ENCODE measurements around the gene CRIM1.

The CRIM1 gene

DNA sequence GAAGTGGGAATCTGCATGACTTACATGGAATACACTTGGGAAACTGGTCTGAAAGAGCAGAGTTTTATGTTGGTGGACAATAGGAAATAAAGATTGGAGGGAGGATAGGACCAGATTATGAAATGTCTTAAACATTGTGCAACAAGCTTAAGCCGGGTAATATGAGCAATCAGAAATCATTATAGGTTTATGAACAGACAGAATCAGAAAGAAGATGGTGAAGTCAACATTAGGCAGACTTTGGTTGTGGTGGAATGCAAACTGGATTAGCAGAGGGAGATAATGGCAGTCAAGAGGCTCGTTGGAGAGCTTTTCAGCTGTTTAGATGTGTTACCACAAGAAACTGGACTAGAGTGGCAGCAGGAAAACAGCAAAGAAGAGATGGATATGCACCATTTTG, 43.5 kb downstream of the CRIM1 start:
- DNase-seq (ENCODE audit: low read depth): no peak

DNA sequence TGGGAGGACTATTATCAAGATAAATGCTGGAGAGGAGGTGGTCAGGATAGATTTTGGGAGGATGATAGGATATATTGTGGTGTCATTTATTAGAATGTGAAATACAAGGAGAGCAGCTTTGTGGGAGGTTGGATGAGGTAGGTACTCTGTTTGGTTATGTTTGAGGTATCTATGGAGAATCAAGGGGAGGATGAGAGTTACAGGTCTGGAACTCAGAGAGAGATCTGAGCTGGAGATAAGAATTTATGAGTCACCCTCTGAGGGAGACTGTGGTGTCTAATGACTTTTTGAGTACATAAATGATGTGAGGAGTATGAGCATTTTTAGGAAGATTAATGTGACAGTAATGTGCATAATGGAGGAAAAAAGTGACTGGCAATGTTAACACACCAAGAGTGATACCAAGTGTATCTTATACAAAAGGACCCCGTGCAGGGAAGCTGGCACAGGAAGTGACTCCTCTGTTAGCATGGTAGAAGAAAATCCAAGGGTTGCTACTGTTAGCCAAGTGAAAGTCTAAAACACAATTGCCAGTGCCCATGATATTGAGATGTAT, 48.2 kb downstream of the CRIM1 start:
- peak; percentile 64 for DNase-seq (ENCODE audit: low read depth)

DNA sequence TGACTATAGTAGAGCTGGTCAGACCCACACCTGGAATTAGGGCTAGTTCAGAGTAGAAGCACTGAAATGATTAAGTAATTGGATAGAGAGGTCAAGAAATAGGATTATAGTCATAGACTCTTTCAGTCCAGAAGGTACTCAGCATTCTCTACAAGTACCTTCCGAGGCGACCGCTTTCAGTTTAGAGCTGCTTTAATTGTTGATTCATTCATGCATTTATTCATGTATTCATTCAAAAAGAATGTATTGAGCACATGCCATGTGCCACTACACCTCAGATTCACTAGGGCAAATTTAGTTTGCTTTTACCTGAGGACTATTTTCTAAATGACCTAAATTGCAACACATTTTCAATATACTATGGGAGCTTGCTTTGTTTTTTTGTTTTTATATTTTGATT, 48.7 kb downstream of the CRIM1 start:
- no peak for DNase-seq (ENCODE audit: low read depth)

DNA sequence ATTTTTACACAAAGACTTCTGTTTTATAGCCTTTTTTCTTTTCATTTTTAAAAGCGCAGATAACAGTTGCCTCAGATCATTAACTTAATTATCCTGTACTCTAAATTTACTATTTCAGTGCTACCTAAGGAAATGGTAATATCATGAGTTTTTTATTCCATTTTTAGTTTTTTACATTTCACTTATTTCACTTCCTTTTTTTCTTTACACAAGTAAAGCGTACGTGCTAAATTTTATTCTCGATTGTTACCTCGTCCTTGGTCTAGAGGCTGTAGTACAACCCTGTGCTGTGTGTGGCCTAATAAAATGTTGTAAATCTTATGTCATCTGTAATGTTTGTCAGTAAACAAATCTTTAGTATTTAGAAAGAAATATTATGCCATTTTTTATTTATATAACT, 49.2 kb downstream of the CRIM1 start:
- no peak for DNase-seq (ENCODE audit: low read depth)

DNA sequence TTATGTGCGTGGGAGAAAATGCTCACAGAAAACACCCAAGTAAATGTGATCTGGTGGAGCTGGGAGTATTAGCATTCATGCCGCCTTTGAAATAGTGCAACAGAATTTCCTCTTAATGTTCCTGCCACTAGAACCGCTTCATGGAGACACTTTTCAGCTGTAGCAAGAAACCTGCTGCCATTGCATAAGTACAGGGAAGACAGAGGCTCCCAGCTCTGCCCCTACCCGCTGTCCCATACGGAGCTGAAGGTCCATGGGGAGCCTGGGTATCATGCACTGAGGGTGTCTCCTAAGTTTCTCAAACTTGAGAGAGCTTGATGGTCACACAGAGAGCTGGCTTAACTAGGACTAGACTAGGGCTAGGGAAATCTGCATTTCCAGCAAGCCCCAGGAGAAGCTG, 49.6 kb downstream of the CRIM1 start:
- DNase-seq (ENCODE audit: low read depth): no peak

DNA sequence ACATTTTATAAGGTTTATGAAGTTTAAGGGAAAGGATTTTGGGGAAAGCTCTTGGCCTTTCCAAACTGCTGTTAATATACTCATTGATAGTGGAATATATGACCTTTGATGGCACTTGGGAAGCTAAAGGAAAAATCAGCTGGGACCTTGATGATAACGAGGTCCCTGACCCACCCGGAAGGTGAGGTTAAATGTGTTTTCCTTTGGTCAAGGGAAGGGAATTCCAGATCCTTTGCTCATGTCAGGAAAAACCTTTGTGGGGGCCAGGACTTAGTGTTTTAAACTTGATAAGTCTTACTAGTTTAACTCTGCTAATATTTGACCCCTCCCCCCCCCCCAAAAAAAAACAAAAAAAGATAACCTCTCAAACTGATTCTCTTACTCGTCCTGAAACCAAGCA, 50.7 kb downstream of the CRIM1 start:
- DNase-seq (ENCODE audit: low read depth): no peak

DNA sequence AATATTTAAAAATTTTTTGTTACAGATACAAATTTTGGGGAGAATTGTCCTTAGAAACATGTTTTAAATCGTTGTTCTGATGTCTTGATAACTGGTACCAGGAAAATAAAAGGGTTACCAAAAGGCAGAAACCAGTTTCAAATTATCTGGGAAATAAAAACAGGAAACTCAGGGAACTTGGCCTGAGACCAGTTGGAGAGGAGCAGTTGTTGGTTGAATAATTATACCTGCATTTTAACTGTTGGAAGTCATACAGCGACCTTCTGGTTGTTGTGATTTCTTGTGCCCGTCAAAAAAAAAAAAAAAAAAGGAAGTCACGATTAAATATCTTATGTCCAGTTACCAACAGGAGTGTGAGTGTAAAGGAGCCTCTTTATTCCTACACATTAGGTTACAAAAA, 51.8 kb downstream of the CRIM1 start:
- DNase-seq (ENCODE audit: low read depth): no peak

DNA sequence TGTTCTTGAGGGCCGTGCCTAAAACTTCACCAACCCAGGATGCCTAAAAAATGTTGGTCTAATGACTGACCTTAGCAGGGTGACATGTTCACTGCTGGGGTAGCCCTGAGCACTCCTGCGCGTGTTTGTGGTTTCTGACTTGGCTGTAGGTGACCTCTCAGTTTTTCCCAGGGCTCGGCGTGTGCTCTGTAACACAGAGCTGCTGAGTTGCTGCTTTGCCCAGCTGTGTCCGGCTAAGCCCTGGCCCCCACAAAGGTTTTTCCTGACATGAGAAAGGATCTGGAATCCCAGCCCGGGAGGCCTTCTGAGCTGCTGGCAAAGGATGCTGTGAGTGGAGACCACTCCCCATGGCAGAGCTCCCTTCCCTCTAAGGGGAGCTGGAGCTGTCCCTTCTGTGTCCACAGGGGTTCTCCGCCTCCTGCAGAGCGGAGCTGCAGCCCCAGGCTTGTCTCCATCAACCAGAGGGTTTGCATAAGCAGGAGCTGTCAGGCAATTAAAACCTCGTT, 52.7 kb downstream of the CRIM1 start:
- DNase-seq (ENCODE audit: low read depth): no peak

DNA sequence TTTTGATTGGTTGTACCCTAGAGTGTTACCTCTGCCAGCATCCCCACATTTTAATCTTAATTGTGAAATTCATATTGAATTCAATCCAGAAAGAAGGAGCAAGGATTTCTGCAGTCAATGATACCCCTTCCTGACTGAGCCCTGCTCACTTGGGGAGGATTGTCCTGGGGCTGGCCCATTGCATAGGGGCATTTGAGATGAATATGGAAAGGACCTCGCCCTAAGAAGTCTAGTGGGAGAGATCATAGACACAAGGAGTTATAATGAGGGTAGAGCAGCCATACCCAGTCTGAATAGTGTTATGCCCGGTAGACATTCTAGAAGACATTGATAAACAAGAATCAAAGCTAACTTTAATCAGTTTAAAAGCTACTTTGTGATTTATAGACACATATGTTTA, 53.8 kb downstream of the CRIM1 start:
- no peak for DNase-seq (ENCODE audit: low read depth)

DNA sequence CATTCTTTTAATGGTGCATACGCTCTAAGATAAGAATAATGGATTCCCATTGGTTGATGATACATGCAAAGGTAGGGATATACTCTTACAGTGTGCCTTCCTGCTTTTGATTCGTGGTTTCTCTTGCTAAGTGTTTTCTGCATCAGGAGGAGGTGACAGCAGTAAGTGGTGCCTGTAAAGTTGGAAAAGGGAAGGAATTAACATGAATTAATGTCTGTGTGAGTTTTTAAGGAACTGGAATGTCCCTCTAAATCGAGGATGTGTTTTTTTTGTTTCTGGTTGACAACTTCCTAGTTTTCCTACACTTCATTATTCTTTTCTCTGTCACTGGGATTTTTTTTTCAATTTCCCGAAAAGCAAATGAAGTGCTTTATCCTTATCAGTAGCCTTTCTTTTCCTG, 54.4 kb downstream of the CRIM1 start:
- DNase-seq (ENCODE audit: low read depth): no peak

DNA sequence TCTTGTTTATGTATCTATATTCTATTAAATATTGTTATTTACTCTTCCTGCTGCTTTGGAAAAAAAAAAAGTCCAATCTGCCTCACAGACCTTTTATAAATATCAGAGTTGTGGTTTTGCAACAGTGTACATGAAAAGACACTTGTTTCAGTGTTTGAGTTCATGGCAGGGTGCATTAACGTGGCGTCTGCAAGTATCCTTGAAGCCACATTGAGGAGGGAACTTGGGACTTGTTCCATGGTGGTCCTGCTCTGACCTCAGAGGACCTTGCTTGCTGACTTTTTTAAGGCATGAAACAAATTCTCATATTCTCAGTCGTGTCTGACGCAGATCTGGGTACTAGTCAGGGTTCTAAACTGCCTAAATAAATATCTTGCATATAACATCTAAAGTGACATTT, 55.1 kb downstream of the CRIM1 start:
- no peak for DNase-seq (ENCODE audit: low read depth)

DNA sequence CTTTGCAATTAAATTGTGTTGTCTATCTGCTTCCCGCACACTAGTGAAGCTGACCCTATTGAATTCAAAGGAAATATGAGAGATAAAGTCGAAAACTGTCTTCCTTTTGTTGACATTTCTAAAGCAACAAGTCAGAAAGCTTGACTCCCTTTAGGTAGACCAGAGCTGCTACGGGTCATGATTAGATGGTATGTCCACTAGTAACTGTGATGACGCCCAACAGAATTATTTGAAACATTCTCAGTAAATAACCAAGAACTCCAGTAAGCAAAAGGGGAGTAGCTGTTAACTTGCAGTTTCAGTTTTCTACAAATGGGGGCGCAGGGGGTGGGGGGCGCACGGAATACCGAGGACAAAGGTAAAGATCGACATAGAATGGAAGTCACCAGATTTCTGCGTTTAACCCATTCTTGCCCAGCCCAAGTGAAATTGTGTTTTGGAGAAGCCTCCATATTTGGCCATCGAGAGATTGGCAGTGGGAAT, 56.4 kb downstream of the CRIM1 start:
- DNase-seq (ENCODE audit: low read depth): peak; percentile 50

DNA sequence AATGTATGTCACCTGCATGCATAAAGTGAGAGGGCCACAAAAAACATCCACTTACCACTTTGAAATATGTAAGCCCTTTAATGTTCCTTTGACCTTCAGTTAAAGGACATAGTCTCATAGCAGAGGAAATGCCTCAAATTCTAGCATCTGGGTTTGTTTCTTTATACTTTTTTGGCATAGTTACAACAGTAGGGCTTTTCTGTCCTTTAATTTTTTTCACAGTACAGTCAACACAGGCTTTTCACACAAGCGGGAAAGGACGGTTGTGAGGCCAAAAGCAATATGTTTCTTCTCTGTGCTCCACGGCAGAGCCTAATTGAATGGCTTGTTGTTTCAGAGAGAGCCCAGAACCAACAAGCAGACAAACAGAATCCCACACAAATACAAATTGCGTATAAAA, 57.6 kb downstream of the CRIM1 start:
- no peak for DNase-seq (ENCODE audit: low read depth)

DNA sequence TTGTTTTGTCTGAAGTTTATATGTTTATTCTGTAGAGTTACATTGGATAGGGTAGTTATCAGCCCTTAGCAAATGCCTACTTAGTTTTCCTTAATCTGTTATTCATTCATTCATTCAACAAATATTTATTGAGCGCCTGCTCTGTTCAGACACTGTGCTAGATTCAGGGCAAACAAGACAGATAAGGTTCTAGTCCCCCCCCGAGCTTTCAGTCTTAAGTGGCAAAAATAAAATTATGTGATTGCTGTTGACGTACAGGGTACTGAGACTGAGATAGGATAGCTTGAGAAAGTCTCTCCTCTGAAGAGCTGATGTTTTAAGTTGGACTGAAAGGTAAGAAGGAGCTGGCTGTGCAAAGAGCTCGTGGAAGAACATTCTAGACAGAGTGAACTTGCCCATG, 58.7 kb downstream of the CRIM1 start:
- DNase-seq (ENCODE audit: low read depth): no peak

DNA sequence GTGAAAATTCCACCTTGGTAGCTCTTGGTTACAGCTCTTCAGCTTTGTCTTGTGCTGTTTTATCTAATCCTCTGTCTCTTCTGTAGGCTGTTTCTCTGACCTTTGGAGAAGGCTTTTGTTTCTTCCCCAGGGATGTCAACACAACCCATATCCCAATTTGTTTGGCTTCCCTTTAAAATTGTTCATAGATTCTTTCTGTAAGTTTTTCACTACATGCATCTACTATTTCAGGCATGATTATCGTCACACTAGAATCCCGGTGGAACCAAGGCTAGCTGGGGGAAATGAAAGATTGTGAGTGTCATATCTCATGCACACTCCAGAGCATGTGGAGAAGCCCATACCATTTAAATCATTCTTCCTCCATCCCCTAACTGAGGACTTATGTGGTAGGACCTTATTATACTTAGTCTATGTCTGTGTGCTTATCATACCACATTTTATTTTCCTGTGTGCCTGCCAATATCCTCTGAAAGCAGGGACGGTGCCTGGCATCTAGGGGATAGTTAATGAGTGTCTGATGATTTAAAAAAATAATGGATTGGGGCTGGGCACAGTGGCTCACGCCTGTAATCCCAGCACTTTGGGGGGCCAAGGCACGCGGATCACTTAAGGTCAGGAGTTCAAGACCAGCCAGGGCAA, 59.9 kb downstream of the CRIM1 start:
- no peak for DNase-seq (ENCODE audit: low read depth)

DNA sequence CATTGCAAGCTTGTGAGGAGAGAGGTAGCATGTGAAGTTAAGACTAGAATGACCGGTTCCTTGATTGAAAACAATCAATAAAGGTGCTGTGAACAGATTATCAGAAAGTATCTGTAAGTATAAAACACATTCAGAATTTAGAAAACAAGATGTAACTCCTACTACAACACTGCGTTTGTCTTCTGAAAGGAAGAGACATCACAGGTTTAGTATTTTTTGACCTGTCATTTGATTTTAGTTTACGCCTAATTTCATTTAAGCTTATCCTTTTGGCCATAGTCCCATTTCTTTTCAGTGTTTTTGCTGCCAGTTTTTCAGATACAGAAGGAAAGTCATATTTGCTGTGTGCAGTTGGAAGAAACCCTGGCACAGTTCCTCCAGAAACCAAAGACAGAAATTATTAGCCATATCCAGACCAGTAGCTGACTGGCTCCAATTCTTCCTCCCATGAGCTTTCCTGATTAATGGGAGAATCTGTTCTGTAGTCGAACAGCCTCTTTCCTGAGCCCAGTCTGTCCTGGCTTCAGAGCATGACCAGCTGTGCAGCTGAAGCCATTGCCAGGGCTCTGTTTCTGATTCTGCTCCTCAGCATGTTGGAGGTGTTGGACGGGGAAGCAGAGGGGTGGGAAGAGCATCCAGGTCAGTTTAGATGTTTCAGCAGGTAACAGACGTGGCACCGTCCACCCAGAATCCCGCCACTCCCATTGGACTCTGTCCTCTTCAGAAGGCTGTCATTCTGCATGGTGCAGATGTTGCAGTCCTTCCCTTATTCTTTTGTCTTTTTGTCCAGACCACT, 61.0 kb downstream of the CRIM1 start:
- DNase-seq (ENCODE audit: low read depth): no peak

DNA sequence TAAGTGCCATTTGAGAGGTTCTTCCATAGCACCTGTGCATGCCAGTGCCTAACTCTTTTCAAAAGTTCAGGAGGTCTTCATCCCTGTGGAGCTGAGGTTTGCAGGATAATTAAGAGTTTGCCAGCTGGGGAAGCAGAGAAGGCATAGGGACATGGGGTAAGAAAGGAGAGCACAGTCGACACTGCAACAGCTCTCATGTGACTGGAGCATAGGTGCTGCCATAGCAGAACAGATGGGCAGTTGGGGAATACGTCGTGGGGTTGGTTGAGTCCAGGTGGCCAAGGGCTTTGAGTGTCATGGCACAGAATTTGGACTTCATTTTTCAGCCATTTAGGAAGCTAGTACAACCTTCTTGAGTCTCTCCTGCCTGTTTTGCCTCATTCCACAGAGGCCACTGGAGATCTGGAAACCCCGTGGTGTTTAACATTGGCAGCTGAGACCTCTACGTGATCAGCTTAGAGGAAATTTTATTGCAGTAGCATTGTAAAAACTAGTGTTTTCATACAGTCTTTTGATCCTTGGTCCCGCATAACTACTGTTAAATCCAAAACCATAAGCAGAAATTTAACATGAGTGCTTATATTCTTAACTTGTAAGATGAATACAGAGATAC, 65.1 kb downstream of the CRIM1 start:
- DNase-seq (ENCODE audit: low read depth): no peak

DNA sequence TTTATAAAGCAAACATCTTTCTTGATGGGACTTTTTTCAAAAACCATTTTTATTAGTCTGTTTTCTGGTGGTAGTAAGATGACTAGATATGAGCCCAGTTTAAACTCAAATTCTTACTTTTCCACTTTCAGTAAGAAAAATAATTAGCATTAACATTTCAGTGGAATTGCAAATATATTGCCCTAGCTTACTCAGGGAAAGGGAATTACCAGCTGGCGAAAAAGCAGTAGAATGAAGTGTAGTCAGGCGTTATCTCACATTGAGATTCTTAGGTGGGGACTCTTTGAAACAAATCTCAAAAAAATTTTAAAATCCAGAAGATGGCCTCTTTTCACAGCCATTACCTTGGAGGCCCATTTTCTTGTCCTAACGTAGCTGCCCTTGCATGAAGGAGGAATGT, 65.8 kb downstream of the CRIM1 start:
- DNase-seq (ENCODE audit: low read depth): no peak

DNA sequence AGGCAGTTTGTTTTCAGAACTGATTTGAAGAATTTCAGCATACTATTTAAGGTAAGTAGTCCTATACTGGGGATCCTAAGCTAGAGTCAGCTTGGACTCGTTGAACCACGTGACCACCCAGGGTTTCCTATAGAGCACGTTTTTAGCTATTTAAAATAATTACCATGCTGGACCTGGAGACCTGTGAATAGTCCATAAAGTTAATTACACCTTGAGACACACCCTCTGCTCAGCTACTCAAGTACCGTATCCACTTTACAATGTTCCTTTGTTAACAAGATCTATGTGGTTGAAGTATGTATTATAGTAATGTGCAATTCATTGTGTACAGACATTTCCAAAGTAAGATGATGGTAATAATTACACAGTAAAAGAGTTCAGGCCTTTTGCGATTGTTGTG, 67.6 kb downstream of the CRIM1 start:
- no peak for DNase-seq (ENCODE audit: low read depth)

DNA sequence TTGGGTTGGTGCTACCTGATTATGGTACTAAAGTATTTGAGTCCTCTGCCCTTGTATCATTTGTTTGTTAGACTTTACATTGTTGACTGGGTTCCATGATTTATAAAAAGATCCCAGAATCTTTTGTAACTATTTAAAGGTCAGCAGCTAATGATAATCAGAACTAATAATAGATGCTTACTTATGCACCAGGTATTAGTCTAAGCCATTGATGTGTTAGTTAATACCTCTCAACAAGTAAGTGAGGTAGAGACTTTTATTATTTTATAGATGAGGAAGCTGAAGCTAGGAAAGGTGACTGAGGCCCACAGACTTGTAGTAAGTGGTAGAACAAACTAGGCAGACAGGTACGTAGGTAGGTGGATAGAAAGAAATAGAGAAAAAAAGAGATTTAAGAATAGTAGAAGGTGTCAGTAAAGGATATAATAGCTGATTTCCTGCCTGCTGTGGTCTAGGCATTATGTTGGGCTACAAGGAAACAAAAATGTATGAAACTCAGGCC, 68.1 kb downstream of the CRIM1 start:
- DNase-seq (ENCODE audit: low read depth): no peak

DNA sequence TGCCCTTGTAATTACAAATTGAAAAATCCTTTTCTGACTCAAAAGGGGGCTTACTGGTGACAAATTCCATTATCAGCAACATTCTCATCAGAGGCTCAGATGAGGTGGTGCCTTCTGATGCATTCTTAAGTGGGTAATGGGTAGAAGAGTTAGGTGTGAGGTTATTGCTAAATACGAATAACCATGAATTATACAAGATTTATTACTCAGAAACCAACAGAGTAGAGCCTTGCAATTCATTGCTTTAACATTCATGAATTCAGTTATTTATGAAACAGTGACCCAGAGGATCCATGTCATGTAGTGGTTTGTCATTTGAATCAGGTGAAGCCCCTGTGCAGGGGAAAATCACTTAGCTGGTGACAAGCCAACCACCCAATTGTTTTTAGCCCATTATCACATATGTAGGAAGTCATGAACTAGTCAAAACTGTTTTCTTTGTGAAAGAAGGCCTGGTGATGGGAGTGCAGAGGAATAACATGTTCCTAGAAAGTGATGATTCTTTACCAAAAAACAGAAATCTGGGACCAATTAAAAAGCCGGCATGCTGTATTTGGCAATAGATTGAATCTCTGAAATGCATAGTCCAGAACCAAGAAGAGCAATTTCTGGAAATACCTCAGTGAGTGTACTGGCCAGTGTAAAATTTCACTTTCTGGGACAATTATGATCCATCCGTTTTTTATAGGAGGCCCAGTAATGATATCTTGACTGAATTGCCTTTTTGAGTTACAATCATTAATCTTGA, 70.2 kb downstream of the CRIM1 start:
- DNase-seq (ENCODE audit: low read depth): no peak

DNA sequence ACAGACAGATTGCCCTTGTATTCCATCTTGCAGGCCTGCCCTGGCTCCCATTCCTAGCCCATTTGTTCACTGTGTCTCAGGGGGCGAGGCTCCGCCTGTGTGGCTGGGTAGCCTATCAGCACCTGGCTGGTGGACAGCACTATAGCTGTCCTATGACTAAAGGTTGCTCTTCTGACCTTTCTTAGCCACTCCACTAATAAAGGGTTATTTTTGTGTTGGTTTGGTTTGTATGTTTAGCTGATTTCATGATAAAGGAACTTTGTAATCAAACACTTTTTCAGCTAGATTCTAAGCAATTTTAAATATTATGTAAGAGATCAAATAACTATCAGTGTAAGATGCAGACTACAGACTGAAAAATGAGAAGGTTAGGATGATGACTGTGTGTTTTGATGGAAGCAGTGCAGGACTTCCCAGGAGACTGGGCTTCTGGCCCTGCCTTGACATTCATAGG, 72.2 kb downstream of the CRIM1 start:
- DNase-seq (ENCODE audit: low read depth): no peak

Measured in HS-27A (cell line).